HL-60 (cell line): ENCODE measurements around the gene ZNF469.

Experiments
- DNase-seq, 2 experiments: peaks; one replicate each; pipeline ENCODE4 v3.0.0-alpha.2; 2010 to 2020; ENCODE audit warnings: low read depth in 1 of 2, low spot score in 1 of 2
- H3K27ac ChIP-seq: fragments of 250-450 bp; sonication (Bioruptor Pico); replicated peaks from 2 replicates; pipeline ENCODE4 v1.5.1; 2020; ENCODE audit warnings: mild to moderate bottlenecking, moderate library complexity
- H3K27me3 ChIP-seq: fragments of 250-450 bp; sonication (Bioruptor Pico); 2 replicates; pipeline ENCODE4 v1.5.1; 2021; ENCODE audit warnings: mild to moderate bottlenecking, moderate library complexity; ENCODE audit not compliant: insufficient read depth, poor library complexity, severe bottlenecking
- H3K4me3 ChIP-seq: replicated peaks from 2 replicates; pipeline ENCODE4 v1.5.1; 2011; ENCODE audit warnings: mild to moderate bottlenecking, control low read depth, low read length; ENCODE audit not compliant: insufficient read depth
- CTCF ChIP-seq: IDR thresholded peaks from one replicate; pipeline ENCODE4 v1.5.1; 2011; ENCODE audit warnings: low read length, control low read depth, inconsistent platforms; ENCODE audit not compliant: insufficient read depth
- GABPA ChIP-seq: IDR thresholded peaks from 2 replicates; pipeline ENCODE4 v1.6.1; 2012; ENCODE audit warnings: low read depth
- POLR2AphosphoS5 ChIP-seq: IDR thresholded peaks from 2 replicates; pipeline ENCODE4 v1.6.1; 2012; ENCODE audit warnings: low read depth
- REST ChIP-seq: IDR thresholded peaks from 2 replicates; pipeline ENCODE4 v1.6.1; 2012; ENCODE audit warnings: low read depth; ENCODE audit not compliant: insufficient replicate concordance
- SPI1 ChIP-seq: IDR thresholded peaks from 2 replicates; pipeline ENCODE4 v1.6.1; 2012; ENCODE audit warnings: low read depth, mild to moderate bottlenecking, borderline replicate concordance

ZNF469 gene

GRCh38 chr16:88405216-88406060 is 22.7 kb downstream of the ZNF469 start:
- H3K4me3 ChIP-seq: no peak overlapping the region

GRCh38 chr16:88406096-88407041 is 23.6 kb downstream of the ZNF469 start:
- no peak for DNase-seq
- H3K27me3 ChIP-seq: no peaks in the 10 kb centered on the region
- no peak overlapping the region for H3K4me3 ChIP-seq
- H3K27ac ChIP-seq: no peak overlapping the region
- TF ChIP-seq SPI1 (no peak), CTCF (no peak), REST (no peak), POLR2AphosphoS5 (no peak), GABPA (no peak)

More at GRCh38 chr16:88405216-88406060, 22.7 kb downstream of the ZNF469 start:
- DNase-seq: no peak
- TF ChIP-seq GABPA (no peak), CTCF (no peak), POLR2AphosphoS5 (no peak), REST (no peak), SPI1 (no peak)
- Histone ChIP-seq H3K27ac (no peak overlapping the region), H3K27me3 (no peaks in the 10 kb centered on the region)

- no peak overlapping the region for H3K4me3 ChIP-seq
- H3K27me3 ChIP-seq: no peaks in the 10 kb centered on the region
- H3K27ac ChIP-seq: no peak overlapping the region
- no peak for DNase-seq
- no peak for TF ChIP-seq CTCF
- TF ChIP-seq POLR2AphosphoS5: no peak
- TF ChIP-seq SPI1: no peak
- TF ChIP-seq GABPA: no peak
- TF ChIP-seq REST: no peak
Measured at GRCh38 chr16:88407042-88407420, 24.3 kb downstream of the ZNF469 start.
